Caco-2 (cell line): ENCODE data around the gene DALRD3. TPM values are rescaled to one million over a fixed set of nuclear protein-coding genes. Genes with fewer than 3 reads are reported as not detected.
A peak's percentile ranks its signal among the peaks of the same experiment; 100 is the strongest.

ENCODE experiments used
- BruUV-seq: library from RNA; stranded (reverse); fragments of 400-500 nt; replicated peaks from 2 replicates; lab custom pipeline; 2021; lab: Mats Ljungman, UMichigan
- CTCF ChIA-PET: fragments of 300-600 bp; sonication (Branson Sonifier 250); formaldehyde crosslinking; loops from one replicate; lab custom pipeline; 2022; ENCODE audit warnings: antibody characterized with exemption; lab: Charles Lee
- POLR2A ChIA-PET: fragments of 300-600 bp; sonication (Branson Sonifier 250); formaldehyde crosslinking; loops from one replicate; lab custom pipeline; 2022; ENCODE audit warnings: antibody characterized with exemption; lab: Charles Lee
- DNase-seq, 2 experiments: peaks; one replicate each; pipeline versions ENCODE4 v3.0.0 to v3.0.0-alpha.2; 2020 to 2022
- H3K27me3 ChIP-seq: replicated peaks from 2 replicates; pipeline ENCODE4 v1.6.0; 2011; ENCODE audit warnings: low read length; ENCODE audit not compliant: control insufficient read depth, insufficient read depth
- H3K36me3 ChIP-seq: 2 replicates; pipeline ENCODE4 v1.5.1; 2011; ENCODE audit warnings: low read length; ENCODE audit not compliant: control insufficient read depth, insufficient read depth
- H3K4me1 ChIP-seq: fragments of 250-450 bp; sonication (Bioruptor Pico); 2 replicates; pipeline ENCODE4 v1.5.1; 2020; ENCODE audit warnings: mild to moderate bottlenecking
- H3K4me3 ChIP-seq: 2 replicates; pipeline ENCODE4 v1.5.1; 2011; ENCODE audit warnings: low read depth, mild to moderate bottlenecking, control low read depth, low read length
- H3K9me3 ChIP-seq: fragments of 250-450 bp; sonication (Bioruptor Pico); 2 replicates; pipeline ENCODE4 v1.5.1; 2020; ENCODE audit warnings: mild to moderate bottlenecking, moderate library complexity
- H3K27ac Mint-ChIP-seq: one replicate; pipeline ENCODE4 v1.8.0; 2022; ENCODE audit warnings: mixed read lengths; ENCODE audit not compliant: unreplicated experiment
- H3K27me3 Mint-ChIP-seq: one replicate; pipeline ENCODE4 v1.8.0; 2022; ENCODE audit warnings: mixed read lengths; ENCODE audit not compliant: insufficient read depth, unreplicated experiment
- H3K36me3 Mint-ChIP-seq: one replicate; pipeline ENCODE4 v1.8.0; 2022; ENCODE audit warnings: mild to moderate bottlenecking, mixed read lengths; ENCODE audit not compliant: insufficient read depth, unreplicated experiment
- H3K4me1 Mint-ChIP-seq: one replicate; pipeline ENCODE4 v1.8.0; 2022; ENCODE audit warnings: low read depth, mixed read lengths; ENCODE audit not compliant: unreplicated experiment
- H3K4me3 Mint-ChIP-seq: one replicate; pipeline ENCODE4 v1.8.0; 2022; ENCODE audit warnings: mild to moderate bottlenecking, moderate library complexity, mixed read lengths; ENCODE audit not compliant: unreplicated experiment
- H3K9me3 Mint-ChIP-seq: one replicate; pipeline ENCODE4 v1.8.0; 2022; ENCODE audit warnings: mixed read lengths; ENCODE audit not compliant: unreplicated experiment
- CTCF ChIP-seq, 2 experiments: fragments of 200-600 bp in 1 of 2; IDR thresholded peaks; 1 replicate in 1 of 2; 2 replicates in 1 of 2; pipeline versions ENCODE4 v1.5.1 to v1.8.0; 2011 to 2022; ENCODE audit warnings: antibody characterized with exemption in 1 of 2, control low read depth in 1 of 2, inconsistent platforms in 1 of 2, low read depth in 1 of 2, low read length in 1 of 2, mild to moderate bottlenecking in 1 of 2, moderate library complexity in 1 of 2; ENCODE audit not compliant: insufficient read depth in 1 of 2, severe bottlenecking in 1 of 2, unreplicated experiment in 1 of 2
- intact Hi-C: fragments of 100-400 bp; cut with micrococcal nuclease; formaldehyde crosslinking; loops from one replicate; pipeline ENCODE4 v1.10.0; 2022; ENCODE audit not compliant: unreplicated experiment
- total RNA-seq: library from RNA; stranded (reverse); gene quantifications from 2 replicates; pipeline ENCODE4 v1.2.3, GENCODE V29; 2022

Gene DALRD3
- total RNA-seq, 1 experiment from 2014 or later: 21.4 TPM

- Mint-ChIP-seq H3K27me3 (no peaks in the 10 kb centered on the region), H3K4me1 (peaks cover 16% of the 10 kb centered on the region), H3K9me3 (no peaks in the 10 kb centered on the region), H3K36me3 (peaks cover 93% of the 10 kb centered on the region), H3K4me3 (peak overlapping the region; percentile 97), H3K27ac (peak overlapping the region; percentile 100)
- H3K27me3 ChIP-seq: no peaks in the 10 kb centered on the region
- no peak for DNase-seq
- CTCF ChIA-PET: no interaction called here
- peaks cover 12% of the 10 kb centered on the region for H3K4me1 ChIP-seq
- TF ChIP-seq CTCF (IDR thresholded peaks at IDR 0.05; ENCODE audit: insufficient read depth in 1 of 2, low read depth in 1 of 2, low read length in 1 of 2, severe bottlenecking in 1 of 2, unreplicated experiment in 1 of 2): no peak
- no peaks in the 10 kb centered on the region for H3K9me3 ChIP-seq
- no TSS peak for BruUV-seq
- POLR2A ChIA-PET: interaction anchor here (1.1 to 1.7 kb wide), 3 partner anchors 21 to 65 kb away, joined by 5 to 26 read pairs (median 6); partner anchors contain the start of genes QRICH1 and WDR6
- H3K36me3 ChIP-seq: peaks cover 6% of the 10 kb centered on the region
- H3K4me3 ChIP-seq: peak overlapping the region; percentile 52
- intact Hi-C loops: loop anchor here (10.0 kb wide), 1 partner anchor 127 kb away; no protein-coding TSS in a partner anchor
Measured at GRCh38 chr3:49028298-49028672, 9.9 kb upstream of the DALRD3 start.

- Histone ChIP-seq H3K9me3 (no peaks in the 10 kb centered on the region), H3K4me3 (no peak overlapping the region), H3K36me3 (peaks cover 5% of the 10 kb centered on the region), H3K4me1 (peaks cover 15% of the 10 kb centered on the region), H3K27me3 (no peaks in the 10 kb centered on the region)
- intact Hi-C loops: loop anchor here (10.0 kb wide), 1 partner anchor 127 kb away; no protein-coding TSS in a partner anchor
- ChIA-PET POLR2A (no interaction called here), CTCF (no interaction called here)
- Mint-ChIP-seq H3K27me3 (no peaks in the 10 kb centered on the region), H3K4me3 (peak overlapping the region; percentile 97), H3K4me1 (peaks cover 21% of the 10 kb centered on the region), H3K27ac (peak overlapping the region; percentile 100), H3K36me3 (peaks cover 93% of the 10 kb centered on the region), H3K9me3 (no peaks in the 10 kb centered on the region)
- BruUV-seq: no TSS peak
- no peak for DNase-seq
- no peak for TF ChIP-seq CTCF (IDR thresholded peaks at IDR 0.05; ENCODE audit: insufficient read depth in 1 of 2, low read depth in 1 of 2, low read length in 1 of 2, severe bottlenecking in 1 of 2, unreplicated experiment in 1 of 2)
Measured at GRCh38 chr3:49027634-49028033, 9.3 kb upstream of the DALRD3 start.

GRCh38 chr3:49026536-49026935 is 8.2 kb upstream of the DALRD3 start:
- no peak for TF ChIP-seq CTCF (IDR thresholded peaks at IDR 0.05; ENCODE audit: insufficient read depth in 1 of 2, low read depth in 1 of 2, low read length in 1 of 2, severe bottlenecking in 1 of 2, unreplicated experiment in 1 of 2)
- Mint-ChIP-seq H3K9me3 (no peaks in the 10 kb centered on the region), H3K4me3 (no peak overlapping the region), H3K27ac (no peak overlapping the region), H3K36me3 (peaks cover 89% of the 10 kb centered on the region), H3K4me1 (peaks cover 21% of the 10 kb centered on the region), H3K27me3 (no peaks in the 10 kb centered on the region)
- intact Hi-C loops: loop anchor here (10.0 kb wide), 1 partner anchor 128 kb away; no protein-coding TSS in a partner anchor
- ChIA-PET CTCF (no interaction called here), POLR2A (interaction anchor here (1.0 kb wide), 1 partner anchor 9 kb away, joined by 3 read pairs; no protein-coding TSS in a partner anchor)
- Histone ChIP-seq H3K27me3 (no peaks in the 10 kb centered on the region), H3K9me3 (no peaks in the 10 kb centered on the region), H3K36me3 (peaks cover 5% of the 10 kb centered on the region), H3K4me3 (no peak overlapping the region), H3K4me1 (peaks cover 15% of the 10 kb centered on the region)
- no peak for DNase-seq
- no TSS peak for BruUV-seq
